Suprapubic skin (tissue), 4 donors: ENCODE measurements around the gene METTL14. TPM values are rescaled to one million over a fixed set of nuclear protein-coding genes. Genes with fewer than 3 reads are reported as not detected.

Experiments
- DNase-seq, 2 donors: peaks; one replicate each; pipeline ENCODE4 v3.0.0-alpha.2; 2019; ENCODE audit warnings: low spot score in 2 of 2
- H3K27ac ChIP-seq: fragments of 200-600 bp; sonication (generic); one replicate; pipeline ENCODE4 v1.5.1; 2019
- H3K27me3 ChIP-seq: fragments of 200-600 bp; sonication (generic); one replicate; pipeline ENCODE4 v1.5.1; 2019
- H3K36me3 ChIP-seq: fragments of 200-600 bp; sonication (generic); one replicate; pipeline ENCODE4 v1.5.1; 2019
- H3K4me1 ChIP-seq: fragments of 200-600 bp; sonication (generic); one replicate; pipeline ENCODE4 v1.5.1; 2019
- H3K4me3 ChIP-seq: fragments of 200-600 bp; sonication (generic); one replicate; pipeline ENCODE4 v1.5.1; 2019; ENCODE audit warnings: mild to moderate bottlenecking
- H3K9me3 ChIP-seq: fragments of 200-600 bp; sonication (generic); one replicate; pipeline ENCODE4 v1.5.1; 2019
- EP300 ChIP-seq: sonication (generic); formaldehyde crosslinking; IDR thresholded peaks from one replicate; pipeline ENCODE4 v1.6.1; 2017; ENCODE audit warnings: antibody characterized with exemption
- POLR2A ChIP-seq, 2 donors: fragments of 450-650 bp; IDR thresholded peaks; one replicate each; pipeline ENCODE4 v1.6.1; 2017; ENCODE audit warnings: antibody characterized with exemption in 2 of 2, mild to moderate bottlenecking in 2 of 2, moderate library complexity in 2 of 2
- POLR2AphosphoS5 ChIP-seq, 3 donors: sonication (generic); formaldehyde crosslinking; IDR thresholded peaks; one replicate each; pipeline ENCODE4 v1.6.1; 2017; ENCODE audit warnings: antibody characterized with exemption in 3 of 3
- WGBS: methylation state at CpG from one replicate; pipeline ENCODE4 v1.1.5; 2018; 5-methylcytosine and 5-hydroxymethylcytosine counted together
- total RNA-seq, 4 donors: library from RNA; depleted of rRNA; stranded (reverse); fragments of >200 nt; gene quantifications; one replicate each; pipeline ENCODE4 v1.1.0, GENCODE V29; 2016
- TF ChIP-seq, protein P1 (sequence below), 2 donors: fragments of 200-600 bp in 1 of 2; fragments of 450-650 bp in 1 of 2; sonication (generic) in 1 of 2; IDR thresholded peaks; one replicate each; pipeline ENCODE4 v1.5.1; 2016 to 2019; ENCODE audit warnings: antibody characterized with exemption in 2 of 2, mild to moderate bottlenecking in 1 of 2, moderate library complexity in 1 of 2

METTL14 gene
- total RNA-seq, 4 donors from 2014 or later = 21.5 to 45.0 (median 29.5) TPM

DNA sequence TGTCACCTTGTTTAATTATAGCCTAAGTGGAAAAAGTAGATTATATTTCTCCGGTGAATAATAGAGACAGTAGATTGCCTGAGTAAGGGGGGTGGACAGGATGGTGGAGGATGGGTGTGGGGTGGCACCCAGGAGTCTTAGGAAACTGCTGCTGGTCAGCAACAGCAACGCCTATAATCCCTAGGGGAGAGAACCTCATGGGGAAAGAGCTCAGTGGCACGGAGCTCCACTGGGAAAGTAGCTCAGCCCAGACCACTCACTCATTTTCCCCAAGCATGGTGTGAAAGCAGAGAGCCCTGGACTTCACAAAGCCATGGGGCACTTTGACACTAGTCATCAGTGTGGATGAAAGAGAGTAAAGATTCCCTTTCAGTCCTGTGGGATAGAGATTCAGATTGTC, 31.1 kb downstream of the METTL14 start:
- Histone ChIP-seq H3K27ac (no peak overlapping the region), H3K4me1 (no peaks in the 10 kb centered on the region), H3K36me3 (peaks cover 11% of the 10 kb centered on the region), H3K9me3 (no peaks in the 10 kb centered on the region), H3K27me3 (no peaks in the 10 kb centered on the region), H3K4me3 (no peak overlapping the region)
- WGBS = 53% methylated on average over 3 of the region's 3 CpGs
- TF ChIP-seq, protein P1, sequence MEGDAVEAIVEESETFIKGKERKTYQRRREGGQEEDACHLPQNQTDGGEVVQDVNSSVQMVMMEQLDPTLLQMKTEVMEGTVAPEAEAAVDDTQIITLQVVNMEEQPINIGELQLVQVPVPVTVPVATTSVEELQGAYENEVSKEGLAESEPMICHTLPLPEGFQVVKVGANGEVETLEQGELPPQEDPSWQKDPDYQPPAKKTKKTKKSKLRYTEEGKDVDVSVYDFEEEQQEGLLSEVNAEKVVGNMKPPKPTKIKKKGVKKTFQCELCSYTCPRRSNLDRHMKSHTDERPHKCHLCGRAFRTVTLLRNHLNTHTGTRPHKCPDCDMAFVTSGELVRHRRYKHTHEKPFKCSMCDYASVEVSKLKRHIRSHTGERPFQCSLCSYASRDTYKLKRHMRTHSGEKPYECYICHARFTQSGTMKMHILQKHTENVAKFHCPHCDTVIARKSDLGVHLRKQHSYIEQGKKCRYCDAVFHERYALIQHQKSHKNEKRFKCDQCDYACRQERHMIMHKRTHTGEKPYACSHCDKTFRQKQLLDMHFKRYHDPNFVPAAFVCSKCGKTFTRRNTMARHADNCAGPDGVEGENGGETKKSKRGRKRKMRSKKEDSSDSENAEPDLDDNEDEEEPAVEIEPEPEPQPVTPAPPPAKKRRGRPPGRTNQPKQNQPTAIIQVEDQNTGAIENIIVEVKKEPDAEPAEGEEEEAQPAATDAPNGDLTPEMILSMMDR (IDR thresholded peaks at IDR 0.05) = no peak
- TF ChIP-seq EP300 (no peak), POLR2AphosphoS5 (IDR thresholded peaks at IDR 0.05) (no peak), POLR2A (IDR thresholded peaks at IDR 0.05) (no peak)
- no peak for DNase-seq

DNA sequence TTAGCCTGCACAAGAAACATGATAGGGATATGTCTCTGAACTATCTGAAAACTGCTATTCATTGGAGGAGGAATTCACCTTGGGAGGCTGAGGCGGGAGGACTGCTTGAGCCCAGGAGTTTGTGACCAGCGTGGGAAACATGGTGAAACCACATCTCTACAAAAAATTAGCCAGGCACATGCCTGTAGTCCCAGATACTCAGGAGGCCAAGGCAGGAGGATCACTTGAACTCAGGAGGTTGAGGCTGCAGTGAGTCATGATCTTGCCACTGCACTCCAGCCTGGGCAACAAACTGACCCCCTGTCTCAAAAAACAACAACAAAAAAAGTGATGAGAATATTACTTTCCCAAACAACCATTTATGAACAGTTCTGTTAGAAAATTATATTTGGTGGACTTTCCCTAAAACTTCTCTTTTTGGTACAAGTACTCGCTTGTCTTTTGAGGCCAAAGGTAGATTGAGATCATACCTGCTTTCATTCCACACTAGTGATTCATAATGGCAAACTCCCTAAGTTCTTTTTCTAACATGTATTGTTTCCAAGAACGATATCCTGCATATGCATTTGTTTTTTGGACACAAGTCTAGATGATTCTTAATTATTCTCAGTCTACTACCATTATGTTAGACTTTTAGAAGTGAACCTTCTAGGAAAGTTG, 33.4 kb downstream of the METTL14 start:
- TF ChIP-seq POLR2AphosphoS5 (IDR thresholded peaks at IDR 0.05) = no peak
- TF ChIP-seq, protein P1 (IDR thresholded peaks at IDR 0.05) = no peak
- no peak for TF ChIP-seq EP300
- TF ChIP-seq POLR2A (IDR thresholded peaks at IDR 0.05) = no peak
- Histone ChIP-seq H3K36me3 (peaks cover 15% of the 10 kb centered on the region), H3K27ac (no peak overlapping the region), H3K9me3 (no peaks in the 10 kb centered on the region), H3K4me3 (no peak overlapping the region), H3K4me1 (no peaks in the 10 kb centered on the region), H3K27me3 (no peaks in the 10 kb centered on the region)
- no peak for DNase-seq
- WGBS = 74% methylated on average over 4 of the region's 4 CpGs

DNA sequence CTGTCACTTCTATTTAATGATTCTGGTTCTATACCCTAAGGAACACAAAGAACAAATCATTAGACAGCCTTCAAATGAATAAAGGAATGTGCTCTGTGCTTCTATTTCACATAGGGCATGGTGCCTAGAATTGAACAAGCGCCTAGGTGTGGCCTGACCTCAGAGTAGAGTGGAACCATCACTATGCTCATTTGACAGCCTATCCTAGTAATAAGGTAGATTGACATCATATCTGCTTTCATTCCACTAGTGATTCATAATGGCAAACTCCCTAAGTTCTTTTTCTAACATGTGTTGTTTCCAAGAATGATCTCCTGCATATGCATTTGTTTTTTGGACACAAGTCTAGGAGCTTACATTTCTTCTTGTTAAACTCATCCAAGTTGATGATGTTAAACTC, 36.6 kb downstream of the METTL14 start:
- H3K27ac ChIP-seq = no peak overlapping the region
- no peaks in the 10 kb centered on the region for H3K27me3 ChIP-seq
- H3K36me3 ChIP-seq = peaks cover 45% of the 10 kb centered on the region
- no peak for DNase-seq
- no peak for TF ChIP-seq POLR2A (IDR thresholded peaks at IDR 0.05)
- TF ChIP-seq, protein P1 (IDR thresholded peaks at IDR 0.05) = no peak
- no peaks in the 10 kb centered on the region for H3K4me1 ChIP-seq
- no peaks in the 10 kb centered on the region for H3K9me3 ChIP-seq
- H3K4me3 ChIP-seq = no peak overlapping the region
- WGBS = 76% methylated on average over 1 of the region's 1 CpG

DNA sequence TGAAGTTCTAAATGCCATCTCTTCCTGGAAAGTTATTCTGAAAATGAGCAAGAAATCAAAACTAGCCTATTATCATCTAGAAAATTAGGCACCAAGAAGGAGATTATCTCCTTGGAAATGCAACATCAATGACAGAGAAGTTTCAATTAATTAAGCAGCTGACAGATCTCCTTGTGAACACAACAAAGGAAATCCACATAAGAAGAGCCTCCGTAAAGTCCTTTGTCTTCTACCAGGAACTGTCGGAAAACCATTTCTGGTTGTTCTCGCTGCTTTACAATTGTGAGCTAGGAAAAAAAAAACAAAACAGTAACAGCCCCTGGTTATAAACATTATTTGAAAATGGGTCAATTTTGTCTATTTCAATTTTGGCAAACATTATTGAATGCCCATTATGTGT, 38.2 kb downstream of the METTL14 start:
- no peak for TF ChIP-seq POLR2AphosphoS5 (IDR thresholded peaks at IDR 0.05)
- TF ChIP-seq, protein P1 (IDR thresholded peaks at IDR 0.05) = no peak
- 94% methylated on average over 3 of the region's 3 CpGs for WGBS
- H3K4me1 ChIP-seq = no peaks in the 10 kb centered on the region
- H3K4me3 ChIP-seq = no peak overlapping the region
- peaks cover 61% of the 10 kb centered on the region for H3K36me3 ChIP-seq
- DNase-seq = no peak
- H3K27ac ChIP-seq = no peak overlapping the region
- no peaks in the 10 kb centered on the region for H3K9me3 ChIP-seq
- H3K27me3 ChIP-seq = no peaks in the 10 kb centered on the region

DNA sequence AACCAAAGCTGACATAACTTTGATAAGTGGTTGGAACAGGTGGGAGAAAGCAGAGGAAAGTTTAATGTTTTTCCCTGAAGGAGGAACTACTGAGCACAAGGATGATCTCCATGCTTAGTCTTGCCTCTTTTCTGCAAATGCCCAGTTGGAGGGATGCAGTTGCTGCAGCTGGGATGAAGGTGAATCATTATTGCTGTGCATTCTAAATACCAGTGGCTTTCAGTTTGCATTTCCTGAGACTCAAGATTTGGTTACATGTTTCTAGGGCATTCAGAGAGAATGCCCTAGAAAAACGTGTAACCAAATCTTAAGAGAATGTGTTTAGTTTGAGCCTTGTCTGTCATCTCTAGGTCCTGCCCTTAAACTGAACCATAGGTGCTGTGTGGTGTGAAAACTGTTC, 42.2 kb downstream of the METTL14 start:
- Histone ChIP-seq H3K36me3 (peaks cover 83% of the 10 kb centered on the region), H3K4me1 (no peaks in the 10 kb centered on the region), H3K27ac (no peak overlapping the region), H3K27me3 (no peaks in the 10 kb centered on the region), H3K4me3 (no peak overlapping the region), H3K9me3 (no peaks in the 10 kb centered on the region)
- 71% methylated on average over 1 of the region's 1 CpG for WGBS
- TF ChIP-seq POLR2A (IDR thresholded peaks at IDR 0.05) (no peak), POLR2AphosphoS5 (IDR thresholded peaks at IDR 0.05) (no peak), EP300 (no peak)
- TF ChIP-seq, protein P1 (IDR thresholded peaks at IDR 0.05) = no peak
- DNase-seq = no peak
